Kidney (tissue), 14 donors: Measurements from ENCODE around the gene SAMD3. TPM values are rescaled to one million over a fixed set of nuclear protein-coding genes. Genes with fewer than 3 reads are reported as not detected.

Experiments used
- DNase-seq, 5 donors: peaks; one replicate each; pipeline ENCODE4 v3.0.0-alpha.2; 2013 to 2020
- FAIRE-seq: peaks from 2 replicates; lab custom pipeline; 2012; peaks lifted over from hg19 to GRCh38; lab: Jason Lieb, UNC
- H3K27ac ChIP-seq, 2 donors: one replicate each; pipeline ENCODE4 v1.7.0; 2013; ENCODE audit warnings: low read depth in 2 of 2, low read length in 2 of 2, inconsistent platforms in 1 of 2
- H3K27me3 ChIP-seq: one replicate; pipeline ENCODE4 v1.7.1; 2013; ENCODE audit warnings: low read length, inconsistent platforms; ENCODE audit not compliant: control insufficient read depth, insufficient read depth
- H3K36me3 ChIP-seq, 3 donors: one replicate each; pipeline versions ENCODE4 v1.7.0 to v1.7.1; 2013; ENCODE audit warnings: low read length in 3 of 3, control low read depth in 1 of 3, inconsistent platforms in 1 of 3; ENCODE audit not compliant: insufficient read depth in 3 of 3, control insufficient read depth in 2 of 3
- H3K4me1 ChIP-seq, 3 donors: one replicate each; pipeline versions ENCODE4 v1.7.0 to v1.7.1; 2013; ENCODE audit warnings: low read length in 3 of 3, inconsistent platforms in 1 of 3, low read depth in 1 of 3; ENCODE audit not compliant: control insufficient read depth in 2 of 3, insufficient read depth in 2 of 3
- H3K4me3 ChIP-seq, 3 donors: one replicate each; pipeline versions ENCODE4 v1.7.0 to v1.8.1; 2013; ENCODE audit warnings: low read length in 3 of 3, control low read depth in 1 of 3, inconsistent platforms in 1 of 3
- H3K9ac ChIP-seq, 3 donors: one replicate each; pipeline versions ENCODE4 v1.7.0 to v1.7.1; 2013; ENCODE audit warnings: low read length in 3 of 3, control low read depth in 1 of 3, inconsistent platforms in 1 of 3
- H3K9me3 ChIP-seq, 3 donors: one replicate each; pipeline versions ENCODE4 v1.7.0 to v1.7.1; 2013; ENCODE audit warnings: low read length in 3 of 3, control low read depth in 1 of 3, inconsistent platforms in 1 of 3; ENCODE audit not compliant: control insufficient read depth in 2 of 3, insufficient read depth in 1 of 3
- CTCF ChIP-seq: IDR thresholded peaks from 3 replicates; pipeline ENCODE4 v1.5.1; 2012; ENCODE audit warnings: mild to moderate bottlenecking, moderate library complexity, borderline replicate concordance; ENCODE audit not compliant: insufficient read depth; ENCODE audit errors: extremely low read depth
- intact Hi-C: fragments of 100-400 bp; cut with DNase I; formaldehyde crosslinking; loops from one replicate; pipeline ENCODE4 v1.11.1; 2022
- polyA plus RNA-seq: library from polyadenylated mRNA; stranded (reverse); fragments of 350-450 nt; fragmentation: Illumina TruSeq; extraction: RNeasy Lipid Tissue Mini Kit (QIAGEN cat#74804); gene quantifications from one replicate; pipeline ENCODE4 v1.2.3, GENCODE V29; 2014; ENCODE audit warnings: low read depth, low replicate concordance; ENCODE audit not compliant: insufficient read depth
- total RNA-seq: library from RNA; stranded (reverse); fragmentation: NEBNext Ultra II Directional; extraction: Animal tissue kit (Norgen Biotek cat#: 25700); gene quantifications from one replicate; pipeline ENCODE4 v1.2.1, GENCODE V29; 2021
- donor health status: control.
- donor health status: control.
- donor health status: control.
- donor health status: control.
- donor health status: control.
- donor health status: DM: yes; HTN: yes; CAD: no.
- donor health status: Normal renal cell carcinoma (clear cell type).

Gene SAMD3
- total and polyA plus RNA-seq, 2 donors from 2014 or later, result 1.1 to 3.5 TPM

- FAIRE-seq (no peak), DNase-seq (no peak)
- no peaks in the 10 kb centered on the region for H3K27me3 ChIP-seq
- H3K36me3 ChIP-seq, result no peaks in the 10 kb centered on the region
- no peaks in the 10 kb centered on the region for H3K9me3 ChIP-seq
- intact Hi-C loops, result no loop called here
- no peak for TF ChIP-seq CTCF
- H3K4me3 ChIP-seq, result no peak overlapping the region
- no peak overlapping the region for H3K9ac ChIP-seq
- no peak overlapping the region for H3K27ac ChIP-seq
- H3K4me1 ChIP-seq, result no peaks in the 10 kb centered on the region
Measured at GRCh38 chr6:130187335-130188206, 35.2 kb downstream of the SAMD3 start.

- H3K36me3 ChIP-seq, result no peaks in the 10 kb centered on the region
- H3K9me3 ChIP-seq, result no peaks in the 10 kb centered on the region
- FAIRE-seq, result no peak
- no peak for TF ChIP-seq CTCF
- no peak overlapping the region for H3K4me3 ChIP-seq
- H3K27me3 ChIP-seq, result no peaks in the 10 kb centered on the region
- H3K4me1 ChIP-seq, result no peaks in the 10 kb centered on the region
- H3K27ac ChIP-seq, result no peak overlapping the region
- intact Hi-C loops, result no loop called here
- H3K9ac ChIP-seq, result no peak overlapping the region
- no peak for DNase-seq
Measured at GRCh38 chr6:130185658-130186057, 37.1 kb downstream of the SAMD3 start.

DNA sequence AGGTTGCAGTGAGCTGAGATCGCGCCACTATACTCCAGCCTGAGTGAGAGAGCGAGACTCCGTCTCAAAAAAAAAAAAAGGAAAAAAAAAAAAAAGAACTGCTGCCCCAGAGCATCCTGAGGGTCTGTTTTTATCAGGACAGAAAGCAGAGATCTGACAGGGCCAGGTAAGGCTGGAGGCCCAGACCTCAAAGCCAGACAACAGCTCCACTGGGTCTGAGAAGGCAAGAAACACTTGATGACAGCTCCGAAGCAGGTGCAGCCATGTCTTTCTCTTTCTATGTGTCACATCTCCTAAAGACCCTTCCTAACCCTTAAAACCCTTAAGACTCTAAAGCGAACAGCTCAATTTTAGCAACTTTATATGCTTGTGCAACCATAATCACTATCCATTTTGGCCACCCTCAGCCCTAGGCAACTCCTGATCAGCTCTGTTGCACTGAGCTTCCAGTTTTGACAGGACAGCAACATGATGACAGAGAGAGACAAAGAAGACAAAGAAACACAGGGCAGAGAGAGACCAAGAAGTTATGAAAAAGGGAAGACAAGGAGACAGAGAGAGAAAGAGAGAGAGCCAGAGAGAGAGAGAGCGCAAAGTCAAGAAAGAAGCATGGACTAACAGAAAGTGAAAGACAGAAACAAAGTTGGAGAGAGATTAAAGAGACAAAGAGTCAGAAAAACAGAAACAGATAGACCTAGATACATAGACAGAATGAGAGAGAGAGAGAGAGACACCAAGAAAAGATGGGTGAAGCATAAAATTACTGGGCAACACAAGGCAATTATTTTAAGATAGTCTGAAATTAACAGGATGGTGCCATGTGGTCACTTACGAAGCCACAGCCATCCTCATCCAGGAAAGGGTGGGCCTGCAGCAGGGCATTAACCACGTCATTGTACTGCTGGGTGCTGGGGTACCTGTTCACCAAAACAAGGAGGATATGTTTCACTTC is 39.2 kb downstream of the SAMD3 start:
- DNase-seq (no peak), FAIRE-seq (no peak)
- Histone ChIP-seq H3K27ac (no peak overlapping the region), H3K4me1 (no peaks in the 10 kb centered on the region), H3K36me3 (no peaks in the 10 kb centered on the region), H3K27me3 (no peaks in the 10 kb centered on the region), H3K9me3 (no peaks in the 10 kb centered on the region), H3K4me3 (no peak overlapping the region), H3K9ac (no peak overlapping the region)
- TF ChIP-seq CTCF, result no peak
- intact Hi-C loops, result no loop called here
